HFFc6 (cell line): ENCODE measurements around the gene SPSB3. TPM values are rescaled to one million over a fixed set of nuclear protein-coding genes. Genes with fewer than 3 reads are reported as not detected.
"Not testable (repeated sequence)": the region's sequence is repeated elsewhere in the genome, so short reads cannot be mapped to it uniquely, and the experiment has no call there.

ENCODE experiments used
- DNase-seq: peaks from one replicate; pipeline ENCODE4 v3.0.0-alpha.2; 2018
- H3K27ac Mint-ChIP-seq: 2 replicates; pipeline ENCODE4 v1.8.0; 2020; ENCODE audit warnings: mild to moderate bottlenecking, mixed read lengths
- H3K27me3 Mint-ChIP-seq: 2 replicates; pipeline ENCODE4 v1.8.0; 2021; ENCODE audit warnings: mild to moderate bottlenecking, moderate library complexity, mixed read lengths; ENCODE audit not compliant: insufficient read depth
- H3K36me3 Mint-ChIP-seq: 2 replicates; pipeline ENCODE4 v1.8.0; 2021; ENCODE audit warnings: low read depth, mixed read lengths
- H3K4me1 Mint-ChIP-seq: 2 replicates; pipeline ENCODE4 v1.8.0; 2020; ENCODE audit warnings: low read depth, mixed read lengths
- H3K4me3 Mint-ChIP-seq: 2 replicates; pipeline ENCODE4 v1.8.0; 2020; ENCODE audit warnings: mild to moderate bottlenecking, moderate library complexity, mixed read lengths
- H3K9me3 Mint-ChIP-seq: 2 replicates; pipeline ENCODE4 v1.8.0; 2020; ENCODE audit warnings: mild to moderate bottlenecking, mixed read lengths
- total RNA-seq, 6 experiments: library from RNA; stranded (reverse); fragmentation: NEBNext Ultra II Directional; extraction: Animal tissue kit (Norgen Biotek cat#: 25700); gene quantifications; 2 replicates in 1 of 6; 3 replicates in 5 of 6; pipeline ENCODE4 v1.2.3, GENCODE V29; 2021
- TF ChIP-seq, protein P1 (sequence below): fragments of 200-600 bp; sonication (generic); IDR thresholded peaks from 2 replicates; pipeline ENCODE4 v1.5.0; 2021; ENCODE audit warnings: antibody characterized with exemption, mild to moderate bottlenecking

SPSB3 gene
- total RNA-seq, 6 experiments from 2014 or later = 12.3 to 15.8 (median 13.9) TPM

DNA sequence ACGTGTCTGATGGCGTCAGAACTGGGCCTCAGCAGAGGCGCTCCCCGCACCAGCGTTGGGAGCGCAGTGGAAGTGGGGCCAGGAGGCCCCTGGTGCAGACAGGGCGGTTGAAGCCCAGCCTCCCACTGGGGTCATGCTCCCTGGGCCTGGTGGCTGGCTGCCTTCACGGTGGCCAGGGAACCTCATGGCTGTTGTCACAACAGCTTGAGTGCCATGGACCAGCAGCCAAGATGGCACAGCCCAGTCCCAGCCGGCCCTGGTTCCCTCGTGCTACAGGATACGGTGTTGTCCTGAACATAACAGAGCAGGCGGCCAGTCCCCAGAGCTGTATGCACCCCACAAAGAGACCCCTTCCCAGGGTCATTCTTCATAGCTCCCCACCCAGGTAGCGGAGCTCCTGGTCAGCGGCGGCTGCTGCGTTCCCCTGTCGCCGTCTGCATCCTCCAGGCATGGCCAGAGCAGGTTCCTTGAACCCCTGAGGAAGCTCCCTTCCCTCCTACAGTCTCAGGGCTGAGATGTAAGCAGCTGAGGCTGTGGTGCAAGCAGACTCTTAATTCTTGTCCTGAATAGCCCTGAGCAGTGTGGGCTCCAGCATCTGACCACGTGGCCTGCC is 40.7 kb downstream of the SPSB3 start:
- Mint-ChIP-seq H3K27ac (no peak overlapping the region), H3K27me3 (no peaks in the 10 kb centered on the region), H3K36me3 (peaks cover 5% of the 10 kb centered on the region), H3K4me3 (no peak overlapping the region), H3K4me1 (peaks cover 21% of the 10 kb centered on the region), H3K9me3 (no peaks in the 10 kb centered on the region)
- TF ChIP-seq, protein P1, sequence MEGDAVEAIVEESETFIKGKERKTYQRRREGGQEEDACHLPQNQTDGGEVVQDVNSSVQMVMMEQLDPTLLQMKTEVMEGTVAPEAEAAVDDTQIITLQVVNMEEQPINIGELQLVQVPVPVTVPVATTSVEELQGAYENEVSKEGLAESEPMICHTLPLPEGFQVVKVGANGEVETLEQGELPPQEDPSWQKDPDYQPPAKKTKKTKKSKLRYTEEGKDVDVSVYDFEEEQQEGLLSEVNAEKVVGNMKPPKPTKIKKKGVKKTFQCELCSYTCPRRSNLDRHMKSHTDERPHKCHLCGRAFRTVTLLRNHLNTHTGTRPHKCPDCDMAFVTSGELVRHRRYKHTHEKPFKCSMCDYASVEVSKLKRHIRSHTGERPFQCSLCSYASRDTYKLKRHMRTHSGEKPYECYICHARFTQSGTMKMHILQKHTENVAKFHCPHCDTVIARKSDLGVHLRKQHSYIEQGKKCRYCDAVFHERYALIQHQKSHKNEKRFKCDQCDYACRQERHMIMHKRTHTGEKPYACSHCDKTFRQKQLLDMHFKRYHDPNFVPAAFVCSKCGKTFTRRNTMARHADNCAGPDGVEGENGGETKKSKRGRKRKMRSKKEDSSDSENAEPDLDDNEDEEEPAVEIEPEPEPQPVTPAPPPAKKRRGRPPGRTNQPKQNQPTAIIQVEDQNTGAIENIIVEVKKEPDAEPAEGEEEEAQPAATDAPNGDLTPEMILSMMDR = no peak
- DNase-seq = no peak

DNA sequence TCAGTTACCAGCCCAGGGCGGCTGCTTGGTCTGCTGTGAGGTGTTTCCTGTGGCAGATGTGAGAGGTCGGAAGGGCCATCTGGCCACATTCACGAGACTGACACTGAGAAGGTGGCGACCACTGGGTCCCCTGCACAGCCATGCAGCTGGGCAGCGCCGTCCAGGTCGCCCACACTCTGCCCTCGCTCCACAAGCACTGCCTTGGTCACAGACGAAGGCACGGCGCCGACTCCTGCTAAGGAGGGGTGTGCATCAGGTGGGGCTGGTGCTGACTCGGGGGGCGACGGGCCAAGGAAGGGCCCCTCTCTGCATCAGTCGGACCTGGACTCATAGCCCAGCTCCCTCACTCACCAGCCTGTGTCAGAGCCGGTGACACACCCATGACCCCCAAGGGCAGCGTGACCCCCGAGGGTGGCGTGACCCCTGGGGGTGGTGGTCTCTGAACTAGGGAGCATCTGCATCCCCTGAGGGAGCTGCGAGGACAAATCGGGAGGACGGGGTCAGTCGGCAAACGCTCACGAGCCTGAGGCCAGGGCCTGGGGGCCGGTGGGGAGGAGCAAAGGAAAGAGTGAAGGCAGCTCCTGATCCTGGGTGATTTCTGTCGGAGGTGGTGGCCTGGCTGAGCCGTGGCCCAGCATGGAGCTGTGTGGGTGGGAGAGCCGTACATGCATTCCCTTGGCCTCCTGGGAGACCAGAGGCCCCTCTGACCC is 41.4 kb downstream of the SPSB3 start:
- Mint-ChIP-seq H3K4me3 (no peak overlapping the region), H3K36me3 (peaks cover 5% of the 10 kb centered on the region), H3K27ac (no peak overlapping the region), H3K9me3 (no peaks in the 10 kb centered on the region), H3K4me1 (peaks cover 14% of the 10 kb centered on the region), H3K27me3 (no peaks in the 10 kb centered on the region)
- TF ChIP-seq, protein P1 = no peak
- DNase-seq = no peak

- Mint-ChIP-seq H3K36me3 (peaks cover 5% of the 10 kb centered on the region), H3K27ac (no peak overlapping the region), H3K27me3 (no peaks in the 10 kb centered on the region), H3K4me1 (peaks cover 7% of the 10 kb centered on the region), H3K9me3 (no peaks in the 10 kb centered on the region), H3K4me3 (no peak overlapping the region)
- no peak for DNase-seq
- TF ChIP-seq, protein P1 = no peak
Measured at GRCh38 chr16:1740234-1740633, 42.1 kb downstream of the SPSB3 start.

- Mint-ChIP-seq H3K27ac (no peak overlapping the region; the same call in 1 of the 2 replicates), H3K9me3 (no peaks in the 10 kb centered on the region), H3K27me3 (peaks cover 2% of the 10 kb centered on the region; the same call in 1 of the 2 replicates), H3K36me3 (peaks cover 5% of the 10 kb centered on the region; the same call in 1 of the 2 replicates), H3K4me1 (no peaks in the 10 kb centered on the region), H3K4me3 (no peak overlapping the region)
- DNase-seq = no peak
- TF ChIP-seq, protein P1 = no peak
Measured at GRCh38 chr16:1734816-1735215, 47.6 kb downstream of the SPSB3 start.

DNA sequence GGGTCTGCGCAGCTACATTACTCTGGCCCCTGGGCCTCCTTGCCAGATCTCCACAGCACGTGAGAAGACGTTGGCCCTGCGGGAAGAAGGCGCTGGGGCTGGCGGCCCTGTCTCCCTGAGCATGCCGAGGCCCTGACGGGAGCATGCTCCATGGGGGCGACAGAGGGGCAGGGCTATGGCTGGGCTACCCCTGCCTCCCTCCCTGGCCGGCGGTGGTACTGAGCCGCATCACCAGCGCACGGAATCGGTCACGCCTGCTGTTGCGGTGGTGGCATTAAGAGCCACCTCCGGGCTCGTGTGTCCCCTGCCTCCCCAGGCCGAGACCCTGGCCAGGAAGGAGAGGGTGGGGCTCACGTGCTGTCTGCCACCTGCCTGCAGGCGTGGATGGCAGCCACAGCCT is 48.2 kb downstream of the SPSB3 start:
- peaks cover 2% of the 10 kb centered on the region; the same call in 1 of the 2 replicates for H3K27me3 Mint-ChIP-seq
- no peak overlapping the region for H3K4me3 Mint-ChIP-seq
- H3K27ac Mint-ChIP-seq = no peak overlapping the region
- TF ChIP-seq, protein P1 = no peak
- peaks cover 5% of the 10 kb centered on the region; the same call in 1 of the 2 replicates for H3K36me3 Mint-ChIP-seq
- no peak for DNase-seq
- H3K4me1 Mint-ChIP-seq = no peaks in the 10 kb centered on the region
- no peaks in the 10 kb centered on the region for H3K9me3 Mint-ChIP-seq

GRCh38 chr16:1732551-1732987 is 49.8 kb downstream of the SPSB3 start:
- H3K27ac Mint-ChIP-seq, DNase-seq, H3K4me1 Mint-ChIP-seq, H3K4me3 Mint-ChIP-seq, H3K27me3 Mint-ChIP-seq, H3K36me3 Mint-ChIP-seq, H3K9me3 Mint-ChIP-seq: not testable (repeated sequence)
